DOHH2 (cell line): ENCODE results near the gene ADCY1.

ENCODE experiments used
- EZH2phosphoT487 ChIP-seq: fragments of 200-600 bp; sonication (generic); IDR thresholded peaks from 2 replicates; pipeline ENCODE4 v1.6.1; 2017; ENCODE audit warnings: borderline replicate concordance, mild to moderate bottlenecking, antibody characterized with exemption, low read length, moderate library complexity, mixed read lengths
- TF ChIP-seq, protein P1 (sequence below): fragments of 200-600 bp; sonication (generic); IDR thresholded peaks from one replicate; pipeline ENCODE4 v1.5.1; 2014; ENCODE audit warnings: antibody characterized with exemption, mild to moderate bottlenecking, low read depth, low read length; ENCODE audit not compliant: poor library complexity, severe bottlenecking

DNA sequence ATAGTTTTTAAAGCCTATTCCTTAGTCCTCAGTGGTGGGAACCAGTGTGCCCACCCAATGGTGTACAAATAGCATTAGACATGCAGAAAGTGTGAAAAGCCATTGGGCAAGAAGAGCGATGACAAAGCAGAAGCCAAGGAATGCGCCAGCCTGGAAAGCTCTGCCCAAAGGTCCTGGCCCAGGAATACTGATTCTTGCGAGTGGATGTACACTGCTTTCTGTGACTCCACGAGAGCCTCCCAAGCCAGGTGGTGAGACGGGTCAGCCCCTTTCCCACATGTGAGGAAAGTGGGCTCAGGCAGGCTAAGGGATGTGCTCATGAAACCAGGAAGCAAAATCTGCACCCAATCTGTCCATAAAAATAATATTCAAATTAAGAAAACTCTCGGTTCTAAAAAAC is 106.6 kb downstream of the ADCY1 start:
- TF ChIP-seq, protein P1, sequence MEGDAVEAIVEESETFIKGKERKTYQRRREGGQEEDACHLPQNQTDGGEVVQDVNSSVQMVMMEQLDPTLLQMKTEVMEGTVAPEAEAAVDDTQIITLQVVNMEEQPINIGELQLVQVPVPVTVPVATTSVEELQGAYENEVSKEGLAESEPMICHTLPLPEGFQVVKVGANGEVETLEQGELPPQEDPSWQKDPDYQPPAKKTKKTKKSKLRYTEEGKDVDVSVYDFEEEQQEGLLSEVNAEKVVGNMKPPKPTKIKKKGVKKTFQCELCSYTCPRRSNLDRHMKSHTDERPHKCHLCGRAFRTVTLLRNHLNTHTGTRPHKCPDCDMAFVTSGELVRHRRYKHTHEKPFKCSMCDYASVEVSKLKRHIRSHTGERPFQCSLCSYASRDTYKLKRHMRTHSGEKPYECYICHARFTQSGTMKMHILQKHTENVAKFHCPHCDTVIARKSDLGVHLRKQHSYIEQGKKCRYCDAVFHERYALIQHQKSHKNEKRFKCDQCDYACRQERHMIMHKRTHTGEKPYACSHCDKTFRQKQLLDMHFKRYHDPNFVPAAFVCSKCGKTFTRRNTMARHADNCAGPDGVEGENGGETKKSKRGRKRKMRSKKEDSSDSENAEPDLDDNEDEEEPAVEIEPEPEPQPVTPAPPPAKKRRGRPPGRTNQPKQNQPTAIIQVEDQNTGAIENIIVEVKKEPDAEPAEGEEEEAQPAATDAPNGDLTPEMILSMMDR = no peak
- TF ChIP-seq EZH2phosphoT487 = no peak
